GM23338 (cell line): ENCODE measurements around the gene MRC2. TPM values are rescaled to one million over a fixed set of nuclear protein-coding genes. Genes with fewer than 3 reads are reported as not detected.

Experiments used
- ATAC-seq: fragments of 200-7000 bp; cut with Tn5 transposase; 3 replicates; pipeline ENCODE4 v1.9.1; 2020
- DNase-seq: peaks from one replicate; pipeline ENCODE4 v3.0.0-alpha.2; 2015; ENCODE audit warnings: low spot score
- H2AFZ ChIP-seq: fragments of 200-600 bp; sonication (generic); 2 replicates; pipeline ENCODE4 v1.8.0; 2016; ENCODE audit warnings: antibody characterized with exemption, mild to moderate bottlenecking, moderate library complexity
- H3F3A ChIP-seq: fragments of 200-600 bp; sonication (generic); replicated peaks from 2 replicates; pipeline ENCODE4 v1.8.0; 2017; ENCODE audit warnings: antibody characterized with exemption, mixed run types, low read depth
- H3K27ac ChIP-seq: fragments of 200-600 bp; sonication (generic); 2 replicates; pipeline ENCODE4 v1.6.1; 2016; ENCODE audit warnings: low read depth
- H3K27me3 ChIP-seq: fragments of 200-600 bp; sonication (generic); 2 replicates; pipeline ENCODE4 v1.8.0; 2016; ENCODE audit warnings: mild to moderate bottlenecking, mixed run types, moderate library complexity; ENCODE audit not compliant: insufficient read depth
- H3K36me3 ChIP-seq: fragments of 200-600 bp; sonication (generic); 2 replicates; pipeline ENCODE4 v1.8.0; 2016; ENCODE audit warnings: mild to moderate bottlenecking; ENCODE audit not compliant: insufficient read depth
- H3K4me1 ChIP-seq: fragments of 200-600 bp; sonication (generic); 2 replicates; pipeline ENCODE4 v1.8.0; 2016; ENCODE audit warnings: mild to moderate bottlenecking, moderate library complexity; ENCODE audit not compliant: insufficient read depth
- H3K4me2 ChIP-seq: fragments of 200-600 bp; sonication (generic); 2 replicates; pipeline ENCODE4 v1.7.1; 2017; ENCODE audit warnings: mixed run types
- H3K4me3 ChIP-seq: fragments of 200-600 bp; sonication (generic); 2 replicates; pipeline ENCODE4 v1.6.1; 2016; ENCODE audit warnings: mixed run types
- H3K79me2 ChIP-seq: fragments of 200-600 bp; sonication (generic); replicated peaks from 2 replicates; pipeline ENCODE4 v1.8.0; 2017; ENCODE audit warnings: mild to moderate bottlenecking; ENCODE audit not compliant: insufficient read depth
- H3K9me2 ChIP-seq: fragments of 200-600 bp; sonication (generic); 2 replicates; pipeline ENCODE4 v1.8.0; 2017; ENCODE audit not compliant: insufficient read depth
- H4K20me1 ChIP-seq: fragments of 200-600 bp; sonication (generic); replicated peaks from 2 replicates; pipeline ENCODE4 v1.8.0; 2017; ENCODE audit warnings: mild to moderate bottlenecking; ENCODE audit not compliant: insufficient read depth
- H3K27ac Mint-ChIP-seq: 2 replicates; pipeline ENCODE4 v1.8.0; 2020; ENCODE audit warnings: inconsistent platforms, mild to moderate bottlenecking, moderate library complexity, mixed read lengths
- H3K27me3 Mint-ChIP-seq: 3 replicates; pipeline ENCODE4 v1.8.0; 2022; ENCODE audit warnings: low read depth, mild to moderate bottlenecking, moderate library complexity, mixed read lengths, inconsistent platforms; ENCODE audit not compliant: insufficient read depth, poor library complexity
- H3K36me3 Mint-ChIP-seq: 3 replicates; pipeline ENCODE4 v1.8.0; 2021; ENCODE audit warnings: low read depth, mild to moderate bottlenecking, inconsistent platforms, moderate library complexity, mixed read lengths
- H3K4me1 Mint-ChIP-seq: 3 replicates; pipeline ENCODE4 v1.8.0; 2020; ENCODE audit warnings: mild to moderate bottlenecking, inconsistent platforms, mixed read lengths
- H3K4me3 Mint-ChIP-seq: 3 replicates; pipeline ENCODE4 v1.8.0; 2021; ENCODE audit warnings: moderate library complexity, mild to moderate bottlenecking, inconsistent platforms, mixed read lengths
- H3K9me3 Mint-ChIP-seq: 3 replicates; pipeline ENCODE4 v1.8.0; 2020; ENCODE audit warnings: moderate library complexity, mild to moderate bottlenecking, inconsistent platforms, mixed read lengths
- CREB1 ChIP-seq: fragments of 250-450 bp; sonication (Bioruptor Pico); IDR thresholded peaks from 2 replicates; pipeline ENCODE4 v1.5.0; 2020; ENCODE audit warnings: low read depth, mild to moderate bottlenecking, moderate library complexity
- EZH2 ChIP-seq: fragments of 200-600 bp; sonication (generic); IDR thresholded peaks from one replicate; pipeline ENCODE4 v1.8.0; 2017; ENCODE audit warnings: antibody characterized with exemption, mild to moderate bottlenecking, low read depth; ENCODE audit not compliant: unreplicated experiment
- EZH2phosphoT487 ChIP-seq: fragments of 200-600 bp; sonication (generic); IDR thresholded peaks from one replicate; pipeline ENCODE4 v1.8.1; 2018; ENCODE audit warnings: antibody characterized with exemption; ENCODE audit not compliant: unreplicated experiment
- JUNB ChIP-seq: IDR thresholded peaks from one replicate; pipeline ENCODE4 v1.6.1; 2016; ENCODE audit warnings: antibody characterized with exemption; ENCODE audit not compliant: unreplicated experiment
- NANOG ChIP-seq: IDR thresholded peaks from 2 replicates; pipeline ENCODE4 v1.6.1; 2016; ENCODE audit warnings: antibody characterized with exemption, borderline replicate concordance
- POLR2AphosphoS5 ChIP-seq: IDR thresholded peaks from 2 replicates; pipeline ENCODE4 v1.6.1; 2016; ENCODE audit warnings: antibody characterized with exemption, low read depth
- STAT1 ChIP-seq: IDR thresholded peaks from one replicate; pipeline ENCODE4 v1.6.1; 2016; ENCODE audit warnings: antibody characterized with exemption; ENCODE audit not compliant: unreplicated experiment
- ZNF114 ChIP-seq: fragments of 250-450 bp; sonication (Bioruptor Pico); IDR thresholded peaks from 2 replicates; pipeline ENCODE4 v1.5.0; 2020; ENCODE audit warnings: mild to moderate bottlenecking, moderate library complexity
- ZNF331 ChIP-seq: fragments of 250-450 bp; sonication (Bioruptor Pico); IDR thresholded peaks from 2 replicates; pipeline ENCODE4 v1.5.0; 2020; ENCODE audit warnings: low read depth, mild to moderate bottlenecking, moderate library complexity
- polyA plus RNA-seq: library from polyadenylated mRNA; unstranded; fragments of >200 nt; fragmentation: Nextera tagmentation; extraction: Ambion mirVana; gene quantifications from 2 replicates; pipeline ENCODE4 v1.2.1, GENCODE V29; 2016
- total RNA-seq: library from RNA; depleted of rRNA; stranded (reverse); fragments of >200 nt; shearing (Covaris generic); gene quantifications from 2 replicates; pipeline ENCODE4 v1.2.3, GENCODE V29; 2014
- TF ChIP-seq, protein P1 (sequence below): IDR thresholded peaks from one replicate; pipeline ENCODE4 v1.6.1; 2018; ENCODE audit warnings: antibody characterized with exemption; ENCODE audit not compliant: unreplicated experiment
- TF ChIP-seq, protein P2 (sequence below): IDR thresholded peaks from 2 replicates; pipeline ENCODE4 v1.6.1; 2016; ENCODE audit warnings: antibody characterized with exemption
- TF ChIP-seq, protein P3 (sequence below), 2 experiments: fragments of 200-600 bp in 1 of 2; sonication (generic) in 1 of 2; conservative IDR thresholded peaks; 2 replicates each; pipeline versions ENCODE4 v1.5.1 to v1.6.1; 2016 to 2017; ENCODE audit warnings: antibody characterized with exemption in 2 of 2, low read depth in 2 of 2, mild to moderate bottlenecking in 2 of 2, moderate library complexity in 1 of 2
- TF ChIP-seq, protein P4 (sequence below): fragments of 250-450 bp; sonication (Bioruptor Pico); IDR thresholded peaks from 2 replicates; pipeline ENCODE4 v1.5.0; 2020; ENCODE audit warnings: mild to moderate bottlenecking, moderate library complexity

Gene MRC2
- total and polyA plus RNA-seq, 2 experiments from 2014 or later = 8.0 to 38.6 TPM

DNA sequence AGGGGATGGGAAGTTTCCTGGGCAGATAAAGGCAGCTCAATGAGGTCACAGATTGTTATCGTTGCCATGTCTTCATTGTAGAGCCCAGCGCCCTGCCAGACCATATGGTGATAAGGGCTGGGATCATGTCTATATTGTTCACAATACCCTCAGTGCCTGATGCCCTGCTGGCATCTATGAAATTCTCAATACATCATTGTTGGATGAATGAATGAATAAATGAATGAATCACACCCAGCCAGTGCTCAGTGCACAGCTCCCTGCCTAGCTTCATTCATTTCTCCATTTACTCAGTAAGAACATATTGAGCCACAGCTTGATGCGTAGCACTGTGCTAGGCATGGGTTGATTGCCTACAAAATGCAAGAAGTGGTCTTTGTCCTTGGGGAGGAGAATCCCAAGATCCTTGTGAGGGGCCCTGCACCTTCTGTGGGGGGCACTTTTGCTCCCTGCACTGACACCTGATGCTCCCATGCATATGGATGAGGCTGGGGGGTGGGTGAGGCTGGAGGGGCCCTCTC, 29.7 kb downstream of the MRC2 start:
- H4K20me1 ChIP-seq = no peaks in the 10 kb centered on the region

More for the DNA sequence above, 29.7 kb downstream of the MRC2 start:
- Histone ChIP-seq H3K79me2 (no peaks in the 10 kb centered on the region), H3K9me2 (no peaks in the 10 kb centered on the region), H3K4me1 (peaks cover 7% of the 10 kb centered on the region), H3K27me3 (no peaks in the 10 kb centered on the region), H3K36me3 (no peaks in the 10 kb centered on the region), H3K27ac (no peak overlapping the region), H3F3A (0 out of 2 replicates have a peak, but pooled peaks cover 6% of the 10 kb centered on the region), H3K4me2 (no peak overlapping the region), H3K4me3 (no peak overlapping the region), H2AFZ (no peak overlapping the region)
- Mint-ChIP-seq H3K36me3 (peaks cover 12% of the 10 kb centered on the region; the same call in 2 of the 3 replicates), H3K4me3 (no peak overlapping the region), H3K27me3 (peaks cover 16% of the 10 kb centered on the region), H3K9me3 (peaks cover 9% of the 10 kb centered on the region; the same call in 1 of the 3 replicates), H3K27ac (no peak overlapping the region), H3K4me1 (peaks cover 16% of the 10 kb centered on the region)
- no peak for DNase-seq
- no peak for TF ChIP-seq NANOG
- TF ChIP-seq, protein P1, sequence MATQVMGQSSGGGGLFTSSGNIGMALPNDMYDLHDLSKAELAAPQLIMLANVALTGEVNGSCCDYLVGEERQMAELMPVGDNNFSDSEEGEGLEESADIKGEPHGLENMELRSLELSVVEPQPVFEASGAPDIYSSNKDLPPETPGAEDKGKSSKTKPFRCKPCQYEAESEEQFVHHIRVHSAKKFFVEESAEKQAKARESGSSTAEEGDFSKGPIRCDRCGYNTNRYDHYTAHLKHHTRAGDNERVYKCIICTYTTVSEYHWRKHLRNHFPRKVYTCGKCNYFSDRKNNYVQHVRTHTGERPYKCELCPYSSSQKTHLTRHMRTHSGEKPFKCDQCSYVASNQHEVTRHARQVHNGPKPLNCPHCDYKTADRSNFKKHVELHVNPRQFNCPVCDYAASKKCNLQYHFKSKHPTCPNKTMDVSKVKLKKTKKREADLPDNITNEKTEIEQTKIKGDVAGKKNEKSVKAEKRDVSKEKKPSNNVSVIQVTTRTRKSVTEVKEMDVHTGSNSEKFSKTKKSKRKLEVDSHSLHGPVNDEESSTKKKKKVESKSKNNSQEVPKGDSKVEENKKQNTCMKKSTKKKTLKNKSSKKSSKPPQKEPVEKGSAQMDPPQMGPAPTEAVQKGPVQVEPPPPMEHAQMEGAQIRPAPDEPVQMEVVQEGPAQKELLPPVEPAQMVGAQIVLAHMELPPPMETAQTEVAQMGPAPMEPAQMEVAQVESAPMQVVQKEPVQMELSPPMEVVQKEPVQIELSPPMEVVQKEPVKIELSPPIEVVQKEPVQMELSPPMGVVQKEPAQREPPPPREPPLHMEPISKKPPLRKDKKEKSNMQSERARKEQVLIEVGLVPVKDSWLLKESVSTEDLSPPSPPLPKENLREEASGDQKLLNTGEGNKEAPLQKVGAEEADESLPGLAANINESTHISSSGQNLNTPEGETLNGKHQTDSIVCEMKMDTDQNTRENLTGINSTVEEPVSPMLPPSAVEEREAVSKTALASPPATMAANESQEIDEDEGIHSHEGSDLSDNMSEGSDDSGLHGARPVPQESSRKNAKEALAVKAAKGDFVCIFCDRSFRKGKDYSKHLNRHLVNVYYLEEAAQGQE = no peak
- TF ChIP-seq STAT1 = no peak
- no peak for TF ChIP-seq ZNF331
- no peak for TF ChIP-seq EZH2
- TF ChIP-seq ZNF114 (CRISPR knock-in tag) = no peak
- TF ChIP-seq POLR2AphosphoS5 = no peak
- TF ChIP-seq, protein P2, sequence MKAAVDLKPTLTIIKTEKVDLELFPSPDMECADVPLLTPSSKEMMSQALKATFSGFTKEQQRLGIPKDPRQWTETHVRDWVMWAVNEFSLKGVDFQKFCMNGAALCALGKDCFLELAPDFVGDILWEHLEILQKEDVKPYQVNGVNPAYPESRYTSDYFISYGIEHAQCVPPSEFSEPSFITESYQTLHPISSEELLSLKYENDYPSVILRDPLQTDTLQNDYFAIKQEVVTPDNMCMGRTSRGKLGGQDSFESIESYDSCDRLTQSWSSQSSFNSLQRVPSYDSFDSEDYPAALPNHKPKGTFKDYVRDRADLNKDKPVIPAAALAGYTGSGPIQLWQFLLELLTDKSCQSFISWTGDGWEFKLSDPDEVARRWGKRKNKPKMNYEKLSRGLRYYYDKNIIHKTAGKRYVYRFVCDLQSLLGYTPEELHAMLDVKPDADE = no peak
- TF ChIP-seq, protein P3, sequence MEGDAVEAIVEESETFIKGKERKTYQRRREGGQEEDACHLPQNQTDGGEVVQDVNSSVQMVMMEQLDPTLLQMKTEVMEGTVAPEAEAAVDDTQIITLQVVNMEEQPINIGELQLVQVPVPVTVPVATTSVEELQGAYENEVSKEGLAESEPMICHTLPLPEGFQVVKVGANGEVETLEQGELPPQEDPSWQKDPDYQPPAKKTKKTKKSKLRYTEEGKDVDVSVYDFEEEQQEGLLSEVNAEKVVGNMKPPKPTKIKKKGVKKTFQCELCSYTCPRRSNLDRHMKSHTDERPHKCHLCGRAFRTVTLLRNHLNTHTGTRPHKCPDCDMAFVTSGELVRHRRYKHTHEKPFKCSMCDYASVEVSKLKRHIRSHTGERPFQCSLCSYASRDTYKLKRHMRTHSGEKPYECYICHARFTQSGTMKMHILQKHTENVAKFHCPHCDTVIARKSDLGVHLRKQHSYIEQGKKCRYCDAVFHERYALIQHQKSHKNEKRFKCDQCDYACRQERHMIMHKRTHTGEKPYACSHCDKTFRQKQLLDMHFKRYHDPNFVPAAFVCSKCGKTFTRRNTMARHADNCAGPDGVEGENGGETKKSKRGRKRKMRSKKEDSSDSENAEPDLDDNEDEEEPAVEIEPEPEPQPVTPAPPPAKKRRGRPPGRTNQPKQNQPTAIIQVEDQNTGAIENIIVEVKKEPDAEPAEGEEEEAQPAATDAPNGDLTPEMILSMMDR (conservative IDR thresholded peaks at IDR 0.05; ENCODE audit: low read depth in 2 of 2) = no peak
- TF ChIP-seq CREB1 (CRISPR knock-in tag) = no peak
- TF ChIP-seq EZH2phosphoT487 = no peak
- TF ChIP-seq, protein P4, sequence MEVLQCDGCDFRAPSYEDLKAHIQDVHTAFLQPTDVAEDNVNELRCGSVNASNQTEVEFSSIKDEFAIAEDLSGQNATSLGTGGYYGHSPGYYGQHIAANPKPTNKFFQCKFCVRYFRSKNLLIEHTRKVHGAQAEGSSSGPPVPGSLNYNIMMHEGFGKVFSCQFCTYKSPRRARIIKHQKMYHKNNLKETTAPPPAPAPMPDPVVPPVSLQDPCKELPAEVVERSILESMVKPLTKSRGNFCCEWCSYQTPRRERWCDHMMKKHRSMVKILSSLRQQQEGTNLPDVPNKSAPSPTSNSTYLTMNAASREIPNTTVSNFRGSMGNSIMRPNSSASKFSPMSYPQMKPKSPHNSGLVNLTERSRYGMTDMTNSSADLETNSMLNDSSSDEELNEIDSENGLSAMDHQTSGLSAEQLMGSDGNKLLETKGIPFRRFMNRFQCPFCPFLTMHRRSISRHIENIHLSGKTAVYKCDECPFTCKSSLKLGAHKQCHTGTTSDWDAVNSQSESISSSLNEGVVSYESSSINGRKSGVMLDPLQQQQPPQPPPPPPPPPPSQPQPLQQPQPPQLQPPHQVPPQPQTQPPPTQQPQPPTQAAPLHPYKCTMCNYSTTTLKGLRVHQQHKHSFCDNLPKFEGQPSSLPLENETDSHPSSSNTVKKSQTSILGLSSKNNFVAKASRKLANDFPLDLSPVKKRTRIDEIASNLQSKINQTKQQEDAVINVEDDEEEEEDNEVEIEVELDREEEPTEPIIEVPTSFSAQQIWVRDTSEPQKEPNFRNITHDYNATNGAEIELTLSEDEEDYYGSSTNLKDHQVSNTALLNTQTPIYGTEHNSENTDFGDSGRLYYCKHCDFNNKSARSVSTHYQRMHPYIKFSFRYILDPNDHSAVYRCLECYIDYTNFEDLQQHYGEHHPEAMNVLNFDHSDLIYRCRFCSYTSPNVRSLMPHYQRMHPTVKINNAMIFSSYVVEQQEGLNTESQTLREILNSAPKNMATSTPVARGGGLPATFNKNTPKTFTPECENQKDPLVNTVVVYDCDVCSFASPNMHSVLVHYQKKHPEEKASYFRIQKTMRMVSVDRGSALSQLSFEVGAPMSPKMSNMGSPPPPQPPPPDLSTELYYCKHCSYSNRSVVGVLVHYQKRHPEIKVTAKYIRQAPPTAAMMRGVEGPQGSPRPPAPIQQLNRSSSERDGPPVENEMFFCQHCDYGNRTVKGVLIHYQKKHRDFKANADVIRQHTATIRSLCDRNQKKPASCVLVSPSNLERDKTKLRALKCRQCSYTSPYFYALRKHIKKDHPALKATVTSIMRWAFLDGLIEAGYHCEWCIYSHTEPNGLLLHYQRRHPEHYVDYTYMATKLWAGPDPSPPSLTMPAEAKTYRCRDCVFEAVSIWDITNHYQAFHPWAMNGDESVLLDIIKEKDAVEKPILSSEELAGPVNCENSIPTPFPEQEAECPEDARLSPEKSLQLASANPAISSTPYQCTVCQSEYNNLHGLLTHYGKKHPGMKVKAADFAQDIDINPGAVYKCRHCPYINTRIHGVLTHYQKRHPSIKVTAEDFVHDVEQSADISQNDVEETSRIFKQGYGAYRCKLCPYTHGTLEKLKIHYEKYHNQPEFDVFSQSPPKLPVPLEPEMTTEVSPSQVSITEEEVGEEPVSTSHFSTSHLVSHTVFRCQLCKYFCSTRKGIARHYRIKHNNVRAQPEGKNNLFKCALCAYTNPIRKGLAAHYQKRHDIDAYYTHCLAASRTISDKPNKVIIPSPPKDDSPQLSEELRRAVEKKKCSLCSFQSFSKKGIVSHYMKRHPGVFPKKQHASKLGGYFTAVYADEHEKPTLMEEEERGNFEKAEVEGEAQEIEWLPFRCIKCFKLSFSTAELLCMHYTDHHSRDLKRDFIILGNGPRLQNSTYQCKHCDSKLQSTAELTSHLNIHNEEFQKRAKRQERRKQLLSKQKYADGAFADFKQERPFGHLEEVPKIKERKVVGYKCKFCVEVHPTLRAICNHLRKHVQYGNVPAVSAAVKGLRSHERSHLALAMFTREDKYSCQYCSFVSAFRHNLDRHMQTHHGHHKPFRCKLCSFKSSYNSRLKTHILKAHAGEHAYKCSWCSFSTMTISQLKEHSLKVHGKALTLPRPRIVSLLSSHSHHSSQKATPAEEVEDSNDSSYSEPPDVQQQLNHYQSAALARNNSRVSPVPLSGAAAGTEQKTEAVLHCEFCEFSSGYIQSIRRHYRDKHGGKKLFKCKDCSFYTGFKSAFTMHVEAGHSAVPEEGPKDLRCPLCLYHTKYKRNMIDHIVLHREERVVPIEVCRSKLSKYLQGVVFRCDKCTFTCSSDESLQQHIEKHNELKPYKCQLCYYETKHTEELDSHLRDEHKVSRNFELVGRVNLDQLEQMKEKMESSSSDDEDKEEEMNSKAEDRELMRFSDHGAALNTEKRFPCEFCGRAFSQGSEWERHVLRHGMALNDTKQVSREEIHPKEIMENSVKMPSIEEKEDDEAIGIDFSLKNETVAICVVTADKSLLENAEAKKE (CRISPR knock-in tag) = no peak
- no peak for TF ChIP-seq JUNB
- ATAC-seq = no peak
